Type B pancreatic cell (in vitro differentiated cells): ENCODE measurements around the gene ST7L. TPM values are rescaled to one million over a fixed set of nuclear protein-coding genes. Genes with fewer than 3 reads are reported as not detected.

ENCODE experiments used
- DNase-seq: peaks from one replicate; pipeline ENCODE4 v3.0.0; 2021; ENCODE audit warnings: mixed read lengths; ENCODE audit not compliant: unreplicated experiment; ENCODE audit errors: extremely low spot score
- H3K27ac Mint-ChIP-seq: 2 replicates; pipeline ENCODE4 v1.8.0; 2021; ENCODE audit warnings: mild to moderate bottlenecking, mixed read lengths
- H3K27me3 Mint-ChIP-seq: 2 replicates; pipeline ENCODE4 v1.8.0; 2021; ENCODE audit warnings: mixed read lengths
- H3K36me3 Mint-ChIP-seq: 2 replicates; pipeline ENCODE4 v1.8.0; 2021; ENCODE audit warnings: mixed read lengths
- H3K4me1 Mint-ChIP-seq: one replicate; pipeline ENCODE4 v1.8.0; 2021; ENCODE audit warnings: mixed read lengths; ENCODE audit not compliant: unreplicated experiment
- H3K4me3 Mint-ChIP-seq: 2 replicates; pipeline ENCODE4 v1.8.0; 2021; ENCODE audit warnings: mild to moderate bottlenecking, mixed read lengths
- H3K9me3 Mint-ChIP-seq: 2 replicates; pipeline ENCODE4 v1.8.0; 2021; ENCODE audit warnings: mixed read lengths
- CTCF ChIP-seq: fragments of 200-600 bp; sonication (generic); conservative IDR thresholded peaks from 2 replicates; pipeline ENCODE4 v1.5.0; 2021; ENCODE audit warnings: antibody characterized with exemption, mild to moderate bottlenecking
- total RNA-seq: library from RNA; stranded (reverse); gene quantifications from 2 replicates; pipeline ENCODE4 v1.2.1, GENCODE V29; 2021; ENCODE audit warnings: low replicate concordance

Gene ST7L
- total RNA-seq, 1 donor from 2014 or later, result 22.0 TPM

- no peak overlapping the region for H3K27ac Mint-ChIP-seq
- no peaks in the 10 kb centered on the region for H3K4me1 Mint-ChIP-seq
- no peak overlapping the region for H3K4me3 Mint-ChIP-seq
- H3K27me3 Mint-ChIP-seq, result no peaks in the 10 kb centered on the region
- TF ChIP-seq CTCF, result no peak
- peaks cover 10% of the 10 kb centered on the region for H3K36me3 Mint-ChIP-seq
- DNase-seq, result no peak
- H3K9me3 Mint-ChIP-seq, result no peaks in the 10 kb centered on the region
These were observed 74.8 kb downstream of the ST7L start for GRCh38 chr1:112544011-112544688.

- peaks cover 7% of the 10 kb centered on the region for H3K4me1 Mint-ChIP-seq
- no peak overlapping the region for H3K27ac Mint-ChIP-seq
- H3K27me3 Mint-ChIP-seq, result no peaks in the 10 kb centered on the region
- H3K9me3 Mint-ChIP-seq, result no peaks in the 10 kb centered on the region
- no peak for DNase-seq
- H3K4me3 Mint-ChIP-seq, result no peak overlapping the region
- no peak for TF ChIP-seq CTCF
- peaks cover 8% of the 10 kb centered on the region for H3K36me3 Mint-ChIP-seq
These were observed 76.6 kb downstream of the ST7L start for GRCh38 chr1:112542206-112542973.

- no peaks in the 10 kb centered on the region for H3K27me3 Mint-ChIP-seq
- no peaks in the 10 kb centered on the region for H3K9me3 Mint-ChIP-seq
- no peak for DNase-seq
- no peak overlapping the region for H3K27ac Mint-ChIP-seq
- TF ChIP-seq CTCF, result no peak
- H3K4me1 Mint-ChIP-seq, result peaks cover 7% of the 10 kb centered on the region
- H3K4me3 Mint-ChIP-seq, result no peak overlapping the region
- H3K36me3 Mint-ChIP-seq, result peaks cover 8% of the 10 kb centered on the region
These were observed 77.6 kb downstream of the ST7L start for GRCh38 chr1:112541299-112541698.

GRCh38 chr1:112540226-112540794 lies 78.6 kb downstream of the ST7L start:
- Mint-ChIP-seq H3K36me3 (peaks cover 8% of the 10 kb centered on the region), H3K4me1 (peaks cover 7% of the 10 kb centered on the region), H3K9me3 (no peaks in the 10 kb centered on the region), H3K27ac (no peak overlapping the region), H3K27me3 (no peaks in the 10 kb centered on the region), H3K4me3 (no peak overlapping the region)
- TF ChIP-seq CTCF, result no peak
- DNase-seq, result no peak

GRCh38 chr1:112538883-112539282 lies 80.1 kb downstream of the ST7L start:
- no peak for DNase-seq
- Mint-ChIP-seq H3K4me1 (peaks cover 7% of the 10 kb centered on the region), H3K9me3 (no peaks in the 10 kb centered on the region), H3K27me3 (no peaks in the 10 kb centered on the region), H3K27ac (no peak overlapping the region), H3K36me3 (peaks cover 11% of the 10 kb centered on the region), H3K4me3 (no peak overlapping the region)
- no peak for TF ChIP-seq CTCF
